GM18508 (cell line): ENCODE measurements around the gene UBE2H.
A peak's percentile ranks its signal among the peaks of the same experiment; 100 is the strongest.
"Not testable (repeated sequence)": the region's sequence is repeated elsewhere in the genome, so short reads cannot be mapped to it uniquely, and the experiment has no call there.

ENCODE experiments used
- ATAC-seq: cut with Tn5 transposase; IDR thresholded peaks from one replicate; pipeline ENCODE4 v1.9.1; 2021; ENCODE audit warnings: moderate number of reproducible peaks; ENCODE audit not compliant: insufficient read depth, unreplicated experiment

The UBE2H gene

GRCh38 chr7:129914536-129915272 lies 38.1 kb downstream of the UBE2H start:
- no peak for ATAC-seq

DNA sequence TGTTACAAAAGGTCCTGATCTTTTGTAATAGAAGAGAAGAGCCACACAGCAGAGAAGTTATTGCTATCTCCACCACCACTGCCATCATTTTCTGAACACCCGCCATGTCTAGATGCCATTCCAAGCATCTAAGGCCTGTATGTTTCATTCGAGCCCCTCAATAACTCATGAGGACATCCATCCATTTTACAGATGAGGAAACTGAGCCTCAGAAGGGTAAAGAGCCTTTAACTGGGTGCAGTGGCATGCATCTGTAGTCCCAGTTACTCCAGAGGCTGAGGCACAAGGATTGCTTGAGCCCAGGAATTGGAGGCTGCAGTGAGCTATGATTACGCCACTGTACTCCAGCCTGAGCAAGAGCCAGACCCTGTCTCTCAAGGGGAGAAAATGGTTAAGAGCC lies 39.3 kb downstream of the UBE2H start:
- no peak for ATAC-seq

DNA sequence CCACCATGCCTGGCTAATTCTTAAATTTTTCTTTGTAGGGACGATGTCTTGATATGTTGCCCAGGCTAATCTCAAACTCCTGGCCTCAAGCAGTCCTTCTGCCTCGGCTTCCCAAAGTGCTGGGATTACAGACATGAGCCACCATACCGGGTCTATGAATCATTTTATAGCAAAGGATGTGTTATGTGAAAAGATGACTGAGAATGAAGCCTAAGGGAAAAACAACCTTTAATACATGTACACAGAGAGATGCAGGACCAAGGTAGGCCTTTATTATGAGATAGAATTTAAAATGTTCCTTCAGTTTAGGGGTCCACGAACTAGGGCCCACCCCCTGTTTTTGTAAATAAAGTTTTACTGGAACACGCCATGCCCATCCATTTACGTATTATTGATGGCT lies 41.0 kb downstream of the UBE2H start:
- no peak for ATAC-seq

GRCh38 chr7:129909669-129910068 lies 43.1 kb downstream of the UBE2H start:
- no peak for ATAC-seq

- no peak for ATAC-seq
These were observed 44.6 kb downstream of the UBE2H start for GRCh38 chr7:129908181-129908580.

DNA sequence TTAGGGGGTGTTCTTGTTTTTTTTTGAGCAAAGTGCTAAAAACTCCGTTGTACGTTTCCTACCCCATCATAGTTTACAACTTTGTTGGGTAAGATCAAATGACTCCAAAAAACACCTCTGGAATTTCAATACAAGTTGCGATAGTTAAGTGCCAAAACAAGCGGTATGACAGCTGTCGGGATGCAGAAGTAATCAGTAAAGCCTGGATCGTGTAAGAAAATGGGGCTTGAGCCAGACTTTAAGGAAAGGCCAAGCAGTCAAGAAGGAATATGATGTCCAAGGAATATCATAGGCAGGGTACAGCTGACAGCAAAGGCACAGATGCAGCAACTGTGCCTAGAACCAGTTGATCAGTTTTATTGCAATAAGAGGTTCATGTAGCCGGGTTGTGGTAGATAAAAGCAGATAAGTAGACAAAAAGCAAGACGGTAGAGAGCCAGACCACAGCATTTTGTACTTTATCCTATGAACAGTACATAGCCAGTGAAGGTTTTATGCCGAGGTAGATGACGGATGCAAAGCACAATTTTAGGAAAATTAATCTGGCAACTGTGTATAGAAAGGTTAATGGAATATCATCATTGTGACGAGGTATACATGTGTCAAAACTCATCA lies 45.5 kb downstream of the UBE2H start:
- ATAC-seq, result no peak

DNA sequence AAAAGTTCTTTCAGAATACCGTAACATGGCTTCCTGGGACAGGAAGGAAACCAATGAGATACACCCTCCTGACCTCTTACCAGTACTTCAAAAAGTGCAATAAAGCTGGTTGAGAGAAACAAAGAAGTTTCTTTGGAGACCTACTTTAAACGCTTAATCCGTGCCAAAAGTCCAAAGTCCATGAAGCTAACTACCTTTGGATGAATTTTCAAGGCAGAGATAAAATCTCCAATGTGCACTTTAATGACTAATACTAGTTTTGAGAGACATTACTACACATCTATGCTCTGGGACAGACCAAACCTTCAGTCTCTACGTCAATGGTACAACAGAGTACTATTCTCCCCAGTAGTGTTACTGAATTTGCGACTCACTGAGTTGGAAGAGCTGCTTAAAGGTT lies 46.1 kb downstream of the UBE2H start:
- ATAC-seq, result no peak

- ATAC-seq, result peak; percentile 70
These were observed 48.8 kb downstream of the UBE2H start for GRCh38 chr7:129903935-129904334.

GRCh38 chr7:129902788-129903422 lies 49.9 kb downstream of the UBE2H start:
- ATAC-seq, result no peak

DNA sequence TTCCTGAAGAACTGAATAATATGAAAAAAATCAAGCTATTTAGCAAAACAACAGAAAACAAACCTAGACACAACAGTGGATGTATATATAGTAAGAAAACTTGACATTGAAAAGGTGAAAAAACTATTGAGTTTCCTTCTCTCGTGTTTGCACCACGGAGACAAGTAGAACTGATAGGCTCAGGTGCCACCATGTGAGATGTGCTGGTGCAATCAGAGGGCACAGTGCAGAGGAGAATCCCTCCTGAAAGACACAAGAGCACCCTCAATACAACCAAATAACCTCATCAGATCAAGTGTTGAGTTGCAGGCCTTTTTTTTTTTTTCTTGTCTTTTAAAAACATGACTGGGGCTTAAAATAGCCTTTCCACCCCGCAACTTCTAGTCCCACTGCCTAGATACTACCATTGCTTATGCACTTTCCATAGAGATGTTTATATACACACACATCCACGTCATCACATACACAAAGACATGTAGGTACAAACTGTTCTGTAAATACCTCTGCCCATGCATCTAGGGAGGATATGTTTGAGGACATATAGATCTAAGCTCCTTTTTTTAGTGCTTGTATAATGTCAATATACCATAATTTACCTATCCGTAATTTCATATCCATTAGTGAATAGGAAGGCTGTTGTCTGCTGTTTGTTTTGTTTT lies 54.1 kb downstream of the UBE2H start:
- ATAC-seq, result no peak

- no peak for ATAC-seq
These were observed 54.8 kb downstream of the UBE2H start for GRCh38 chr7:129898007-129898406.

DNA sequence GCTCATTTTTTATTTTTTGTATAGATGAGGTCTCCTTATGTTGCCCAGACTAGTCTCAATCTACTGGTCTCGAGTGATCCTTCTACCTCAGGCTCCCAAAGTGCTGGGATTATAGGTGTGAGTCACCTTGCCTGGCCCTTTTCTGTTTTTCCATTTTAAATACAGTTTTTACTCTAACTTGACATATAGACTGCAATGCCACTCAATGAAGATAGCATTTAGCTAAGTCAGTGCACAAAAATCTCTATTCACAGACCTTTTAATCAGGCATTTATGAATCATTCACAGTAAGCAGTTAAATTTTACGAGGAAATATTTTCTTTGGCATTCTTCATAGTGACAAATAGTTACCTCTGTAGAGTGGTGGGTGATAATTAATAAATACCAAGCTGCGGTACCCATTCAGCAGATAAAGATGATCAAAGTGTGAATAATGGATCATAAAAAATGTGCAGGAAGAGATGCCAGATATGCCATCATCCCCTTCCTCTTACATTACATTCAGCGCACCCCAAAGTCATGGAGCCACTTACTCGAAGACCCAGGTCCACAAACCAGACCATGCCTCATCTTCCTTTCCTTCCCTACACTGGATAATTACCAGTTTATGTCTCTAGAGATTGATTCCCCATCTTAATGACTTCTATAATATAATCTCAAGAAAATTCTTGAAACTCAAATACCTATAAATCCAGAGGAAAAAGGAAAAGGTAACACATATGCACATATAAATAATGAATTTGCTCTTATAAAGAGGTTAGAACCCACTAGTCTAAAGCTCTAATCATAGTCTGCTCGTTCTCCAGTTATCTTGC lies 56.0 kb downstream of the UBE2H start:
- ATAC-seq, result no peak

DNA sequence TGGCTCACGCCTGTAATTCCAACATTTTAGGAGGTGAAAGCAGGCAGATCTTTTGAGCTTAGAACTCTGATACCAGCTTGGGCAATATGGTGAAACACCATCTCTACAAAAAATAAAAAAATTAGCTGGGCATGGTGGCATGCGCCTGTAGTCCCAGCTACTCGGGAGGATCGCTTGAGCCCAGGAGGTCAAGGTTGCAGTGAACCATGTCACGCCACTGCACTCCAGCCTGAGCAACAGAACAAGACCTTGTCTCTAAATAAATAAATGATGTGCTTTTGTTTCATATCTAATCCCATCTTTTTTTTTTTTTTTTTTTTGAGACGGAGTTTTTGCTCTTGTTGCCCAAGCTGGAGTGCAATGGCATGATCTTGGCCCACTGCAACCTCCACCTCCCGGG lies 58.6 kb downstream of the UBE2H start:
- not testable (repeated sequence) for ATAC-seq

DNA sequence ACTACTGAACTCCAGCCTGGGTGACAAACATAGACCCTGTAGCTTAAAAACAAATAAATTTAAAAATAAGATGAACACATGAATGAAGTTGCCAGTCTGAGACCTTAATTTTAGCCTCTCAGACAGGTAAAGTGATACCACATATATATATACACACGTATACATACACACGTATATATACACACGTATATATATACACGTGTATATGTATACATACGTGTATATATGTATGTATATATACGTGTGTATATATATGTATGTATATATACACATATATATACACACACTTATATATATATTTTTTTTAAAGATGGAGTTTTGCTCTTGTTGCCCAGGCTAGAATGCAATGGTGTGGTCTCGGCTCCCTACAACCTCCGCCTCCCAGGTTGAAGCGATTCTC lies 62.7 kb downstream of the UBE2H start:
- no peak for ATAC-seq

- ATAC-seq, result no peak
These were observed 63.5 kb downstream of the UBE2H start for GRCh38 chr7:129889133-129889844.

- no peak for ATAC-seq
These were observed 64.9 kb downstream of the UBE2H start for GRCh38 chr7:129887865-129888264.

DNA sequence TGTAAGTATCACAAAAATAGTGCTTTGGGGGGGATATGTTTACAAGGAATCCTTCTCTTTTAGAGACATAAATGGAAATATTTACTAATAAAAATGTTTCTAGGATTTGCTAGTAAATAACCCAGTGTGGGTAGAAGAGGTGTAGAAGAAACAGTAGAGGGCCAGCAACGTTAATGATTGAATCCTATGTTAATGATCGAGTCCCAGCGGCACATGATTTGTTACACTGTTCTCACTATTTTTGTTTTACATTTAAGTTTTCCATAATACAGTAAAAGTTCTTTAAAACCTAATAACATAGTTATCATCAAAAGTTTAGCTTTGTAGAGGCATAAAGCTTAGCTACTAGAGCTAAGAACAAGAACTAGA lies 66.0 kb downstream of the UBE2H start:
- ATAC-seq, result no peak

DNA sequence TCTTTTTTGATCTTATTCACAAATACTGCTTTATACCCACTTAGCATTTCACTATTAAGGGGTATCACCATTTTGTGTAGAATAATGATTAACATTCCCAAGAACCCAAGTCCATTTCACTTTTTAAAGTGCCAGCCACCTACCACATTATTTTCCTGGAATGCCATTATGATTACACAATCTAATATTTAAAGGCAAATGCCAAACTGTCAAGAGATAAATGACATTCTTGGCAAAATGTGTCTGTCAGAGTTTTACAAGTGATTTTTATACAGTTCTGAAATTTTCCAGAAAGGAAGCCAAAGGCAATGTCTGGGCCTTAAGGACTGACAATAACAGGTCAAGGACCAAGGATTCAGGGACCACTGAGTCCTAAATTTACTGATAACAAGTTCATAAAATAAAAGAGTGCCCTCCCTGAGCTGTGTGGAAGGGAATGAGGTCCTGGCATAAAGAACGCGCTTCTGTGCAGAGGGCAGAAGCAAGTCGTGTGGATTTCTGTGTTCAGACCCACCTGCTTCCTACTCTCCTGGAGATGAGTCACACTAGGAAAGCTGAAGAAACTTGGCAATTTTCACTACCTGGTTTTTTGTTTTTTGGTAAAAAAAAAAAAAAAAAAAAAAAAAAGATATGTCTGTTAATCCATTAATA lies 66.5 kb downstream of the UBE2H start:
- ATAC-seq, result no peak

DNA sequence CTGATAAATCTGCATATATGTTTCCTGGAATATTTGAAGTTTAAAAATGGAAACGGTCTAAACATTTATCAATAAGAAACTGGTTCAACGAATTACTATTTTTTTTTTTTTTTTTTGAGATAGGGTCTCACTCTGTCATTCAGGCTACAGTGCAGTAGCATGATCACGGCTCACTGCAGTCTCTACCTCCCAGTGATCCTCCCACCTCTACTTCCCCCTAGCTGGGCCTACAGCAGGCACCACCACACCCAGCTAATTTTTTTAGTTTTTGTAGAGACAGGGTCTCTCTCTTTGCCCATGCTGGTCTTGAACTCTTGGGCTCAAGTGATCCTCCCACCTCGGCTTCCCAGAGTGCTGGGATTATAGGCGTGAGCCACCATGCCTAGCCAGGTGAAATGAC lies 68.3 kb downstream of the UBE2H start:
- no peak for ATAC-seq
